ENCODE measurements around the gene C1orf122. TPM values are rescaled to one million over a fixed set of nuclear protein-coding genes. Genes with fewer than 3 reads are reported as not detected.

The C1orf122 gene
- total RNA-seq, result 80.5 and 105 TPM in 2 replicates

GRCh38 chr1:37807555-37808368, at the start of gene C1orf122, which contains the start of gene YRDC:
TSS of gene C1orf122 (plus strand) at chr1:37807790. CDS start at chr1:37808405, 615 bp downstream.
TSS of gene YRDC (minus strand) at chr1:37808208. CDS start at chr1:37808180, 28 bp downstream.

DNA sequence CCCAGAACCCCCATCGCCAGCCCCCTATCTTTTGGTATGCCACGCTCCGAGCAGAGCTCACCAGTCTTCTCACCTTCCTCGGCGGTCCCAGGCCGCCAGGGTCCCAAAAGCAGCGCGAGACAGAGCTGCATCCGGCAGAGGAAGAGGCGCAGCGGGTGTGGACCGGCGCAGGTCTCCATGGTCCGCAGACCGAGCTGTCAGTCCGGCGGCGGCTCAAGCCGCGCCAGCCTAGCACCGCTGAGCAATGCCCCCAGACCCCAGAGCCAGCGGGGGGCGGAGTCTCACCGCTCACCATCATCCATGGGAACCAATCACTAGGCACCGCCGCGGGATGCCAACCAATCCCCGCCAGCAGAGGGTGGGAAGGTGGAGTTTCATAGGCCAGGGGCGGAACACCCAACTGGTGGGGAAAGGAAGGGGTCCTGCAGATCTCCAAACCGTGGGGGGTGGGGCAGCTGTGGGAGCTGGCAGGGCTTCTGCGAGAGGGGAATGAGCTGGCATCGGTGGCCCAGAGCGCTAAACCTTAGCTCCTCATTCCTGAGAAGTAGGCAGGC, 42.6 kb upstream of the C1orf122 start, which contains the start of gene EPHA10:
TSS of gene EPHA10 (minus strand) at position 233 of the 554 bp plus-strand sequence. CDS start at position 179, 54 bp downstream.

GRCh38 chr1:37793773-37794371, 13.7 kb upstream of the C1orf122 start, which contains the start of gene MANEAL:
TSS of gene MANEAL (plus strand) at chr1:37793847. CDS start at chr1:37794183, 336 bp downstream.

Other genes starting within 250 kb of the C1orf122 start
- gene GNL2, start 211.9 kb upstream of the C1orf122 start, total RNA-seq, result 23.2 and 40.1 TPM in 2 replicates
- gene RSPO1, start 172.9 kb upstream of the C1orf122 start, total RNA-seq, result under 0.01 and 0.08 TPM in 2 replicates
- 6.2 and 17.8 TPM in 2 replicates for gene CDCA8, start 115.3 kb upstream of the C1orf122 start, total RNA-seq
- not detected in 2 replicates for gene EPHA10, start 42.7 kb upstream of the C1orf122 start, total RNA-seq
- not detected in 2 replicates for gene MANEAL, start 13.9 kb upstream of the C1orf122 start, total RNA-seq
- 18.0 and 24.0 TPM in 2 replicates for gene YRDC, start 418 bp downstream of the C1orf122 start, total RNA-seq
- 2.3 and 3.4 TPM in 2 replicates for gene MTF1, start 51.8 kb downstream of the C1orf122 start, total RNA-seq
- 15.0 and 19.2 TPM in 2 replicates for gene INPP5B, start 139.3 kb downstream of the C1orf122 start, total RNA-seq
- 44.2 and 58.6 TPM in 2 replicates for gene SF3A3, start 182.2 kb downstream of the C1orf122 start, total RNA-seq
- gene FHL3, start 197.7 kb downstream of the C1orf122 start, total RNA-seq, result 56.8 and 105 TPM in 2 replicates
- gene UTP11, start 204.9 kb downstream of the C1orf122 start, total RNA-seq, result 47.3 and 56.9 TPM in 2 replicates
- not detected in 2 replicates for gene POU3F1, start 239.0 kb downstream of the C1orf122 start, total RNA-seq

Data from epithelial cell of alveolus of lung (primary cell).